HepG2 (cell line): Measurements from ENCODE around the gene SLC43A1. TPM values are rescaled to one million over a fixed set of nuclear protein-coding genes. Genes with fewer than 3 reads are reported as not detected.
A peak's percentile ranks its signal among the peaks of the same experiment; 100 is the strongest.

Experiments used
- CEBPG ChIP-seq: IDR thresholded peaks from 2 replicates; pipeline ENCODE4 v1.6.1; 2016
- NONO ChIP-seq, 2 experiments: fragments of 450-650 bp in 1 of 2; sonication (generic) in 1 of 2; formaldehyde crosslinking in 1 of 2; IDR thresholded peaks in 1 of 2; conservative IDR thresholded peaks in 1 of 2; 2 replicates each; pipeline versions ENCODE4 v1.6.1 to v1.8.0; 2017 to 2022; ENCODE audit warnings: mild to moderate bottlenecking in 1 of 2, missing genetic modification reagents in 1 of 2, moderate library complexity in 1 of 2
- PCBP1 ChIP-seq: fragments of 200-400 bp; formaldehyde crosslinking; IDR thresholded peaks from 2 replicates; pipeline ENCODE4 v1.6.1; 2017; ENCODE audit warnings: mild to moderate bottlenecking, low read depth, low read length, borderline replicate concordance
- WIZ ChIP-seq: sonication (generic); formaldehyde crosslinking; IDR thresholded peaks from 2 replicates; pipeline ENCODE4 v1.5.1; 2020; ENCODE audit warnings: mild to moderate bottlenecking, missing genetic modification reagents
- ZNF562 ChIP-seq: sonication (generic); formaldehyde crosslinking; IDR thresholded peaks from 2 replicates; pipeline ENCODE4 v1.8.0; 2022; ENCODE audit warnings: missing genetic modification reagents, borderline replicate concordance
- polyA plus RNA-seq, 8 experiments: library from polyadenylated mRNA; depleted of rRNA in 3 of 8; stranded (reverse) in 7 of 8; unstranded in 1 of 8; fragments of >200 nt; fragmentation: Illumina TruSeq in 4 of 8; extraction: Trizol in 4 of 8; gene quantifications; 2 replicates each; pipeline versions ENCODE4 v1.2.1 to v1.2.3, GENCODE V29; 2011 to 2016; ENCODE audit warnings: low read depth in 4 of 8, missing spikeins in 1 of 8, mixed read lengths in 1 of 8; ENCODE audit not compliant: insufficient read depth in 1 of 8
- total RNA-seq, 5 experiments: library from RNA; depleted of rRNA; stranded (reverse); fragments of >200 nt; fragmentation: Illumina TruSeq; extraction: Trizol; gene quantifications; 2 replicates each; pipeline ENCODE4 v1.2.3, GENCODE V29; 2016; ENCODE audit warnings: low read depth in 1 of 5
- TF ChIP-seq, protein P1 (sequence below), 2 experiments: sonication (generic) in 1 of 2; formaldehyde crosslinking in 1 of 2; IDR thresholded peaks; 2 replicates each; pipeline versions ENCODE4 v1.6.1 to v1.9.0; 2014 to 2022; ENCODE audit warnings: antibody characterized with exemption in 1 of 2, borderline replicate concordance in 1 of 2, inconsistent platforms in 1 of 2, low read depth in 1 of 2, missing genetic modification reagents in 1 of 2
- TF ChIP-seq, protein P2 (sequence below): sonication (generic); formaldehyde crosslinking; IDR thresholded peaks from 2 replicates; pipeline ENCODE4 v1.8.0; 2022; ENCODE audit warnings: mild to moderate bottlenecking, missing genetic modification reagents, borderline replicate concordance
- TF ChIP-seq, protein P3 (sequence below): sonication (generic); formaldehyde crosslinking; IDR thresholded peaks from 2 replicates; pipeline ENCODE4 v1.4.0; 2020; ENCODE audit warnings: mild to moderate bottlenecking, low read depth, missing genetic modification reagents
- TF ChIP-seq, protein P4 (sequence below): sonication (generic); formaldehyde crosslinking; IDR thresholded peaks from 2 replicates; pipeline ENCODE4 v1.4.0; 2020; ENCODE audit warnings: missing genetic modification reagents
- TF ChIP-seq, protein P5 (sequence below), 2 experiments: sonication (generic) in 1 of 2; formaldehyde crosslinking in 1 of 2; IDR thresholded peaks; 2 replicates each; pipeline versions ENCODE4 v1.5.1 to v1.6.1; 2011 to 2020; ENCODE audit warnings: borderline replicate concordance in 1 of 2, low read depth in 1 of 2, low read length in 1 of 2, mild to moderate bottlenecking in 1 of 2, missing genetic modification reagents in 1 of 2, moderate library complexity in 1 of 2

Gene SLC43A1
- total and polyA plus RNA-seq, 2 of the 13 experiments (the other 11 are each of a cell fraction or from before 2014, with no cell fraction given), result 72.3 to 87.6 TPM

DNA sequence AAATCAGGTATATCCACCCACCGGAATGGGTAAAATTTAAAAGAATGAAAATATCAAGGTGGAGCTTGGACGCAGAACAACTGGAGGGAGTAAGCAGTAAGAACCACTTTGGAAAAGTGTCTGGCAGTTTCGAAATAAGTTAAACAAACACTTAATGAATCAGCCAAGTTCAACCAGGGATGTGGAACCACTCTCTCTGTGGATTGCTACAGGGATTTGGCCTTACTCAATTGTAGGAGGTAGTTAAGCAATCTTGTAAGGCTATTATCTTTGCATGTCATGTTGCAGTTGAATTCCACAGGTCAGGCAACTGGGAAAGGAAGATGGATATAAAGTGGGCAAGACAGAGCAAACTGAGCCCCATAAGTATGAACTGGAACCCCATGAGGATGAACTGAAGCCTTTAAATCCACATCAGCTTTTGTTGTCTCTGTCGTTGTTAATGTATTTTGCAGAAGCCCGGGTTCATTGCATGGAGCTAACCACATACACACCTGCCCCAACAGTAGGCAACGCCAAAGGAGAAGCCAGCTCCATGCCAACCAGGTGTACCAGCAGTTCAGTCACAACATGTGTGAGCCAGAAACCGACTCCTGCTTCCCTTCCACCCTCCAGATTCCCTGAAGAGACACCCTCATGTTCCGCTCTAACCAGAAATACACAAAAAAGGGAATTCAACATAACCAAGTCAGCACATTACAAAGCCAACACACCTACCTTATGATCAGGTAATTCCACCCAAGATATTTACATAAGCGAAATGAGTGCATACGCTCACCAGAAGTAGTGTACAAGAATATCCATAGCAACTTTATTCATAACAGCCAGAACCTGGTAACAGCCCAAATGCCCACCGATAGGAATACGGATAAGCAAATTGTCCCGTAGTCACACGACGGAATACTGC is 80.6 kb downstream of the SLC43A1 start (continued):
- TF ChIP-seq, protein P1, sequence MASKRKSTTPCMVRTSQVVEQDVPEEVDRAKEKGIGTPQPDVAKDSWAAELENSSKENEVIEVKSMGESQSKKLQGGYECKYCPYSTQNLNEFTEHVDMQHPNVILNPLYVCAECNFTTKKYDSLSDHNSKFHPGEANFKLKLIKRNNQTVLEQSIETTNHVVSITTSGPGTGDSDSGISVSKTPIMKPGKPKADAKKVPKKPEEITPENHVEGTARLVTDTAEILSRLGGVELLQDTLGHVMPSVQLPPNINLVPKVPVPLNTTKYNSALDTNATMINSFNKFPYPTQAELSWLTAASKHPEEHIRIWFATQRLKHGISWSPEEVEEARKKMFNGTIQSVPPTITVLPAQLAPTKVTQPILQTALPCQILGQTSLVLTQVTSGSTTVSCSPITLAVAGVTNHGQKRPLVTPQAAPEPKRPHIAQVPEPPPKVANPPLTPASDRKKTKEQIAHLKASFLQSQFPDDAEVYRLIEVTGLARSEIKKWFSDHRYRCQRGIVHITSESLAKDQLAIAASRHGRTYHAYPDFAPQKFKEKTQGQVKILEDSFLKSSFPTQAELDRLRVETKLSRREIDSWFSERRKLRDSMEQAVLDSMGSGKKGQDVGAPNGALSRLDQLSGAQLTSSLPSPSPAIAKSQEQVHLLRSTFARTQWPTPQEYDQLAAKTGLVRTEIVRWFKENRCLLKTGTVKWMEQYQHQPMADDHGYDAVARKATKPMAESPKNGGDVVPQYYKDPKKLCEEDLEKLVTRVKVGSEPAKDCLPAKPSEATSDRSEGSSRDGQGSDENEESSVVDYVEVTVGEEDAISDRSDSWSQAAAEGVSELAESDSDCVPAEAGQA (IDR thresholded peaks at IDR 0.05; ENCODE audit: low read depth), result no peak
- TF ChIP-seq, protein P1 (CRISPR knock-in tag; IDR thresholded peaks at IDR 0.05; ENCODE audit: borderline replicate concordance), result no peak
- TF ChIP-seq NONO (IDR thresholded peaks at IDR 0.05) (no peak), NONO (CRISPR knock-in tag; conservative IDR thresholded peaks at IDR 0.05) (0 out of 2 replicates have a peak, but pooled peaks have one; percentile 49), PCBP1 (no peak), WIZ (peak; percentile 51; the same call in 1 of the 2 replicates), CEBPG (CRISPR knock-in tag) (peak; percentile 100), ZNF562 (CRISPR knock-in tag) (no peak)
- TF ChIP-seq, protein P2, sequence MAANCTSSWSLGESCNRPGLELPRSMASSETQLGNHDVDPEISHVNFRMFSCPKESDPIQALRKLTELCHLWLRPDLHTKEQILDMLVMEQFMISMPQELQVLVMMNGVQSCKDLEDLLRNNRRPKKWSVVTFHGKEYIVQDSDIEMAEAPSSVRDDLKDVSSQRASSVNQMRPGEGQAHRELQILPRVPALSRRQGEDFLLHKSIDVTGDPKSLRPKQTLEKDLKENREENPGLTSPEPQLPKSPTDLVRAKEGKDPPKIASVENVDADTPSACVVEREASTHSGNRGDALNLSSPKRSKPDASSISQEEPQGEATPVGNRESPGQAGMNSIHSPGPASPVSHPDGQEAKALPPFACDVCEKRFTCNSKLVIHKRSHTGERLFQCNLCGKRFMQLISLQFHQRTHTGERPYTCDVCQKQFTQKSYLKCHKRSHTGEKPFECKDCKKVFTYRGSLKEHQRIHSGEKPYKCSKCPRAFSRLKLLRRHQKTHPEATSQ (CRISPR knock-in tag), result no peak
- TF ChIP-seq, protein P3, sequence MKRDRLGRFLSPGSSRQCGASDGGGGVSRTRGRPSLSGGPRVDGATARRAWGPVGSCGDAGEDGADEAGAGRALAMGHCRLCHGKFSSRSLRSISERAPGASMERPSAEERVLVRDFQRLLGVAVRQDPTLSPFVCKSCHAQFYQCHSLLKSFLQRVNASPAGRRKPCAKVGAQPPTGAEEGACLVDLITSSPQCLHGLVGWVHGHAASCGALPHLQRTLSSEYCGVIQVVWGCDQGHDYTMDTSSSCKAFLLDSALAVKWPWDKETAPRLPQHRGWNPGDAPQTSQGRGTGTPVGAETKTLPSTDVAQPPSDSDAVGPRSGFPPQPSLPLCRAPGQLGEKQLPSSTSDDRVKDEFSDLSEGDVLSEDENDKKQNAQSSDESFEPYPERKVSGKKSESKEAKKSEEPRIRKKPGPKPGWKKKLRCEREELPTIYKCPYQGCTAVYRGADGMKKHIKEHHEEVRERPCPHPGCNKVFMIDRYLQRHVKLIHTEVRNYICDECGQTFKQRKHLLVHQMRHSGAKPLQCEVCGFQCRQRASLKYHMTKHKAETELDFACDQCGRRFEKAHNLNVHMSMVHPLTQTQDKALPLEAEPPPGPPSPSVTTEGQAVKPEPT (CRISPR knock-in tag), result no peak
- TF ChIP-seq, protein P4, sequence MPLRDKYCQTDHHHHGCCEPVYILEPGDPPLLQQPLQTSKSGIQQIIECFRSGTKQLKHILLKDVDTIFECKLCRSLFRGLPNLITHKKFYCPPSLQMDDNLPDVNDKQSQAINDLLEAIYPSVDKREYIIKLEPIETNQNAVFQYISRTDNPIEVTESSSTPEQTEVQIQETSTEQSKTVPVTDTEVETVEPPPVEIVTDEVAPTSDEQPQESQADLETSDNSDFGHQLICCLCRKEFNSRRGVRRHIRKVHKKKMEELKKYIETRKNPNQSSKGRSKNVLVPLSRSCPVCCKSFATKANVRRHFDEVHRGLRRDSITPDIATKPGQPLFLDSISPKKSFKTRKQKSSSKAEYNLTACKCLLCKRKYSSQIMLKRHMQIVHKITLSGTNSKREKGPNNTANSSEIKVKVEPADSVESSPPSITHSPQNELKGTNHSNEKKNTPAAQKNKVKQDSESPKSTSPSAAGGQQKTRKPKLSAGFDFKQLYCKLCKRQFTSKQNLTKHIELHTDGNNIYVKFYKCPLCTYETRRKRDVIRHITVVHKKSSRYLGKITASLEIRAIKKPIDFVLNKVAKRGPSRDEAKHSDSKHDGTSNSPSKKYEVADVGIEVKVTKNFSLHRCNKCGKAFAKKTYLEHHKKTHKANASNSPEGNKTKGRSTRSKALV, result no peak
- TF ChIP-seq, protein P5, sequence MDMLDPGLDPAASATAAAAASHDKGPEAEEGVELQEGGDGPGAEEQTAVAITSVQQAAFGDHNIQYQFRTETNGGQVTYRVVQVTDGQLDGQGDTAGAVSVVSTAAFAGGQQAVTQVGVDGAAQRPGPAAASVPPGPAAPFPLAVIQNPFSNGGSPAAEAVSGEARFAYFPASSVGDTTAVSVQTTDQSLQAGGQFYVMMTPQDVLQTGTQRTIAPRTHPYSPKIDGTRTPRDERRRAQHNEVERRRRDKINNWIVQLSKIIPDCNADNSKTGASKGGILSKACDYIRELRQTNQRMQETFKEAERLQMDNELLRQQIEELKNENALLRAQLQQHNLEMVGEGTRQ (IDR thresholded peaks at IDR 0.05; ENCODE audit: low read depth, low read length), result no peak
- TF ChIP-seq, protein P5 (CRISPR knock-in tag; IDR thresholded peaks at IDR 0.05; ENCODE audit: borderline replicate concordance), result no peak
